Neuronal stem cell (in vitro differentiated cells): ENCODE measurements around the gene CCSER2.

ENCODE experiments used
- DNase-seq: peaks from one replicate; pipeline ENCODE4 v3.0.0-alpha.2; 2013; ENCODE audit warnings: low spot score
- H2AFZ ChIP-seq: one replicate; pipeline ENCODE4 v1.6.1; 2013; ENCODE audit warnings: mild to moderate bottlenecking, low read length, inconsistent platforms
- H2AK5ac ChIP-seq: 2 replicates; pipeline ENCODE4 v1.6.1; 2013; ENCODE audit warnings: low read depth, mild to moderate bottlenecking, inconsistent platforms, low read length, moderate library complexity, mixed read lengths
- H2BK120ac ChIP-seq: 2 replicates; pipeline ENCODE4 v1.6.1; 2013; ENCODE audit warnings: low read depth, mild to moderate bottlenecking, inconsistent platforms, low read length, moderate library complexity, mixed read lengths
- H2BK12ac ChIP-seq: one replicate; pipeline ENCODE4 v1.6.1; 2013; ENCODE audit warnings: low read length, inconsistent platforms
- H2BK15ac ChIP-seq: 2 replicates; pipeline ENCODE4 v1.6.1; 2013; ENCODE audit warnings: mild to moderate bottlenecking, low read length, inconsistent platforms, mixed read lengths
- H2BK5ac ChIP-seq: one replicate; pipeline ENCODE4 v1.6.1; 2013; ENCODE audit warnings: inconsistent platforms, mild to moderate bottlenecking, low read length, moderate library complexity
- H3K14ac ChIP-seq: one replicate; pipeline ENCODE4 v1.6.1; 2013; ENCODE audit warnings: low read length, inconsistent platforms
- H3K18ac ChIP-seq: 2 replicates; pipeline ENCODE4 v1.6.1; 2013; ENCODE audit warnings: low read length, inconsistent platforms
- H3K23ac ChIP-seq: 2 replicates; pipeline ENCODE4 v1.6.1; 2013; ENCODE audit warnings: low read depth, mild to moderate bottlenecking, mixed read lengths, low read length, inconsistent platforms; ENCODE audit not compliant: poor library complexity
- H3K27ac ChIP-seq: replicated peaks from 3 replicates; pipeline ENCODE4 v1.5.1; 2013; ENCODE audit warnings: low read length, inconsistent platforms
- H3K27me3 ChIP-seq, 3 experiments: 2 replicates each; pipeline ENCODE4 v1.6.1; 2013; ENCODE audit warnings: low read length in 3 of 3, mild to moderate bottlenecking in 2 of 3, inconsistent platforms in 1 of 3, low read depth in 1 of 3, mixed read lengths in 1 of 3, moderate library complexity in 1 of 3; ENCODE audit not compliant: control insufficient read depth in 3 of 3, insufficient read depth in 3 of 3
- H3K36me3 ChIP-seq, 2 donors: replicated peaks in 1 of 2; 2 replicates each; pipeline ENCODE4 v1.6.1; 2013; ENCODE audit warnings: low read length in 2 of 2; ENCODE audit not compliant: control insufficient read depth in 2 of 2, insufficient read depth in 2 of 2
- H3K4ac ChIP-seq: 2 replicates; pipeline ENCODE4 v1.6.1; 2013; ENCODE audit warnings: inconsistent platforms, mild to moderate bottlenecking, low read length, moderate library complexity
- H3K4me1 ChIP-seq, 2 donors: 1 replicate in 1 of 2; 2 replicates in 1 of 2; pipeline ENCODE4 v1.6.1; 2013; ENCODE audit warnings: low read length in 2 of 2, low read depth in 1 of 2; ENCODE audit not compliant: control insufficient read depth in 2 of 2, insufficient read depth in 1 of 2
- H3K4me2 ChIP-seq: one replicate; pipeline ENCODE4 v1.6.1; 2013; ENCODE audit warnings: mild to moderate bottlenecking, low read length, inconsistent platforms; ENCODE audit not compliant: insufficient read depth, poor library complexity, severe bottlenecking
- H3K4me3 ChIP-seq, 2 donors: 2 replicates each; pipeline ENCODE4 v1.5.1; 2013; ENCODE audit warnings: low read length in 2 of 2, mild to moderate bottlenecking in 2 of 2, inconsistent platforms in 1 of 2, moderate library complexity in 1 of 2
- H3K79me1 ChIP-seq: one replicate; pipeline ENCODE4 v1.6.1; 2013; ENCODE audit warnings: low read depth, mild to moderate bottlenecking, inconsistent platforms, low read length, moderate library complexity
- H3K9ac ChIP-seq: one replicate; pipeline ENCODE4 v1.6.1; 2013; ENCODE audit warnings: mild to moderate bottlenecking, low read depth, low read length, inconsistent platforms; ENCODE audit not compliant: poor library complexity
- H3K9me3 ChIP-seq, 2 donors: replicated peaks in 1 of 2; 2 replicates each; pipeline versions ENCODE3 to v1.6.1; 2013; ENCODE audit warnings: low read length in 2 of 2, mild to moderate bottlenecking in 2 of 2, inconsistent platforms in 1 of 2, low read depth in 1 of 2, mixed read lengths in 1 of 2, moderate library complexity in 1 of 2; ENCODE audit not compliant: control insufficient read depth in 2 of 2, insufficient read depth in 1 of 2
- H4K8ac ChIP-seq: one replicate; pipeline ENCODE4 v1.6.1; 2013; ENCODE audit warnings: low read depth, mild to moderate bottlenecking, inconsistent platforms, low read length, moderate library complexity
- H4K91ac ChIP-seq: one replicate; pipeline ENCODE4 v1.6.1; 2013; ENCODE audit warnings: low read length, low read depth, mild to moderate bottlenecking, inconsistent platforms; ENCODE audit not compliant: poor library complexity
- WGBS, 2 donors: extraction: QIAGEN DNeasy Blood & Tissue Kit; methylation state at CpG; one replicate each; pipeline ENCODE4 v1.1.7; 2013; ENCODE audit warnings: missing lambda C conversion rate in 2 of 2, mixed read lengths in 1 of 2; ENCODE audit not compliant: insufficient read length in 2 of 2, insufficient replicate concordance in 1 of 2; ENCODE audit errors: extremely low coverage in 2 of 2; 5-methylcytosine and 5-hydroxymethylcytosine counted together

CCSER2 gene

GRCh38 chr10:84415539-84416244 is 87.3 kb downstream of the CCSER2 start:
- H3K4ac ChIP-seq = no peak overlapping the region
- H3K4me1 ChIP-seq = peaks cover 0 to 7% of the 10 kb centered on the region in 2 donors
- no peak overlapping the region for H2BK120ac ChIP-seq
- no peak overlapping the region for H2BK12ac ChIP-seq
- H3K27me3 ChIP-seq = no peaks in the 10 kb centered on the region
- H3K9me3 ChIP-seq = peaks cover 7 to 30% of the 10 kb centered on the region in 2 donors
- no peak overlapping the region for H4K8ac ChIP-seq
- no peak overlapping the region for H3K27ac ChIP-seq
- no peak overlapping the region for H2AFZ ChIP-seq
- no peak overlapping the region for H2AK5ac ChIP-seq
- no peak overlapping the region for H4K91ac ChIP-seq
- H3K14ac ChIP-seq = no peak overlapping the region
- H3K4me3 ChIP-seq = no peak overlapping the region
- DNase-seq = no peak
- H2BK15ac ChIP-seq = no peak overlapping the region
- H3K23ac ChIP-seq = no peak overlapping the region
- no peak overlapping the region for H3K18ac ChIP-seq
- no peak overlapping the region for H2BK5ac ChIP-seq
- H3K36me3 ChIP-seq = peaks cover 5 to 23% of the 10 kb centered on the region in 2 donors
- WGBS, 2 donors = no CpG with 5 or more reads among the region's 10 CpGs
- no peak overlapping the region for H3K9ac ChIP-seq
- H3K79me1 ChIP-seq = peaks cover 2% of the 10 kb centered on the region
- H3K4me2 ChIP-seq = no peak overlapping the region

- Histone ChIP-seq H2BK120ac (no peak overlapping the region), H2BK15ac (no peak overlapping the region), H3K14ac (no peak overlapping the region), H2BK12ac (no peak overlapping the region), H2AFZ (no peak overlapping the region), H3K4ac (no peak overlapping the region), H3K23ac (no peak overlapping the region), H3K9me3 (peaks cover 7 to 30% of the 10 kb centered on the region in 2 donors), H4K8ac (no peak overlapping the region), H3K18ac (no peak overlapping the region), H3K4me1 (peaks cover 0 to 7% of the 10 kb centered on the region in 2 donors), H3K4me3 (no peak overlapping the region), H4K91ac (no peak overlapping the region), H2AK5ac (no peak overlapping the region), H3K4me2 (no peak overlapping the region), H3K27ac (no peak overlapping the region), H3K27me3 (no peaks in the 10 kb centered on the region), H3K9ac (no peak overlapping the region), H3K36me3 (peaks cover 5 to 23% of the 10 kb centered on the region in 2 donors), H2BK5ac (no peak overlapping the region), H3K79me1 (peaks cover 2% of the 10 kb centered on the region)
- DNase-seq = no peak
- WGBS, 2 donors = no CpG with 5 or more reads among the region's 2 CpGs
Observed at GRCh38 chr10:84416245-84416555, 87.8 kb downstream of the CCSER2 start.

- Histone ChIP-seq H2BK12ac (no peak overlapping the region), H3K36me3 (peaks cover 0 to 24% of the 10 kb centered on the region in 2 donors), H3K9ac (no peak overlapping the region), H2AFZ (no peak overlapping the region), H3K14ac (no peak overlapping the region), H3K79me1 (no peaks in the 10 kb centered on the region), H3K23ac (no peak overlapping the region), H3K4me2 (no peak overlapping the region), H2AK5ac (no peak overlapping the region), H2BK15ac (no peak overlapping the region), H3K27me3 (no peaks in the 10 kb centered on the region), H2BK5ac (no peak overlapping the region), H3K18ac (no peak overlapping the region), H3K9me3 (no peaks in the 10 kb centered on the region), H2BK120ac (no peak overlapping the region), H3K4me3 (no peak overlapping the region), H3K4me1 (peaks cover 6 to 10% of the 10 kb centered on the region in 2 donors), H3K4ac (no peak overlapping the region), H4K8ac (no peak overlapping the region), H4K91ac (no peak overlapping the region), H3K27ac (no peak overlapping the region)
- no peak for DNase-seq
- no CpG with 5 or more reads among the region's 1 CpG for WGBS, 2 donors
Observed at GRCh38 chr10:84423719-84424118, 95.3 kb downstream of the CCSER2 start.

- Histone ChIP-seq H4K91ac (no peak overlapping the region), H3K23ac (no peak overlapping the region), H3K4me2 (no peak overlapping the region), H2BK12ac (no peak overlapping the region), H2AFZ (peak overlapping the region; percentile 55), H4K8ac (no peak overlapping the region), H3K18ac (no peak overlapping the region), H3K14ac (no peak overlapping the region), H3K79me1 (no peaks in the 10 kb centered on the region), H3K27me3 (no peaks in the 10 kb centered on the region), H2BK120ac (no peak overlapping the region), H2BK15ac (no peak overlapping the region), H3K36me3 (peaks cover 0 to 24% of the 10 kb centered on the region in 2 donors), H2BK5ac (no peak overlapping the region), H3K4me3 (peak overlapping the region in 1 of 2 donors; percentile 18), H2AK5ac (no peak overlapping the region), H3K9me3 (no peaks in the 10 kb centered on the region), H3K9ac (no peak overlapping the region), H3K4me1 (peaks cover 5 to 6% of the 10 kb centered on the region in 2 donors), H3K27ac (peak overlapping the region; percentile 21), H3K4ac (no peak overlapping the region)
- 100% methylated on average over 1 of the region's 3 CpGs; no CpG with 5 or more reads in 1 of the 2 donors for WGBS, 2 donors
- DNase-seq = no peak
Observed at GRCh38 chr10:84424731-84425167, 96.4 kb downstream of the CCSER2 start.
